Fibroblast of lung (primary cell): ENCODE measurements around the gene BBS5. TPM values are rescaled to one million over a fixed set of nuclear protein-coding genes. Genes with fewer than 3 reads are reported as not detected.
"Not testable (repeated sequence)": the region's sequence is repeated elsewhere in the genome, so short reads cannot be mapped to it uniquely, and the experiment has no call there.

Source experiments
- DNase-seq, 2 donors: peaks; one replicate each; pipeline versions ENCODE4 v3.0.0 to v3.0.0-alpha.2; 2010; ENCODE audit warnings: low read depth in 2 of 2
- H2AFZ ChIP-seq: 2 replicates; pipeline ENCODE4 v1.5.1; 2012; ENCODE audit warnings: low read length, control low read depth, inconsistent platforms
- H3K27ac ChIP-seq: 2 replicates; pipeline ENCODE4 v1.5.1; 2011; ENCODE audit warnings: low read length, control low read depth; ENCODE audit not compliant: insufficient read depth
- H3K27me3 ChIP-seq: 2 replicates; pipeline ENCODE4 v1.5.1; 2011; ENCODE audit warnings: mild to moderate bottlenecking, low read length; ENCODE audit not compliant: control insufficient read depth, insufficient read depth
- H3K36me3 ChIP-seq: 2 replicates; pipeline ENCODE4 v1.5.1; 2011; ENCODE audit warnings: low read length; ENCODE audit not compliant: control insufficient read depth, insufficient read depth
- H3K4me1 ChIP-seq: 2 replicates; pipeline ENCODE4 v1.5.1; 2011; ENCODE audit warnings: low read length; ENCODE audit not compliant: control insufficient read depth, insufficient read depth; ENCODE audit errors: extremely low read depth
- H3K4me2 ChIP-seq: 2 replicates; pipeline ENCODE4 v1.5.1; 2011; ENCODE audit warnings: low read length, control low read depth; ENCODE audit not compliant: insufficient read depth; ENCODE audit errors: extremely low read depth
- H3K4me3 ChIP-seq, 4 experiments: fragments of 200-600 bp in 1 of 4; sonication (generic) in 1 of 4; replicated peaks in 1 of 4; 2 replicates each; pipeline ENCODE4 v1.5.1; 2011 to 2016; ENCODE audit warnings: low read length in 4 of 4, low read depth in 3 of 4, mild to moderate bottlenecking in 3 of 4, control low read depth in 2 of 4, inconsistent platforms in 1 of 4, mixed read lengths in 1 of 4; ENCODE audit not compliant: insufficient read depth in 1 of 4; ENCODE audit errors: control extremely low read depth in 1 of 4
- H3K79me2 ChIP-seq: 2 replicates; pipeline ENCODE4 v1.5.1; 2012; ENCODE audit warnings: mild to moderate bottlenecking, low read length, inconsistent platforms; ENCODE audit not compliant: control insufficient read depth, insufficient read depth
- H3K9ac ChIP-seq: 2 replicates; pipeline ENCODE4 v1.5.1; 2011; ENCODE audit warnings: mild to moderate bottlenecking, low read length, control low read depth; ENCODE audit not compliant: insufficient read depth
- H3K9me3 ChIP-seq: 2 replicates; pipeline ENCODE4 v1.5.1; 2012; ENCODE audit warnings: low read depth, low read length; ENCODE audit not compliant: control insufficient read depth, insufficient read depth
- H4K20me1 ChIP-seq: 2 replicates; pipeline ENCODE4 v1.5.1; 2011; ENCODE audit warnings: low read length; ENCODE audit not compliant: control insufficient read depth, insufficient read depth; ENCODE audit errors: extremely low read depth
- CTCF ChIP-seq, 2 donors: IDR thresholded peaks in 1 of 2; conservative IDR thresholded peaks in 1 of 2; 1 replicate in 1 of 2; 2 replicates in 1 of 2; pipeline ENCODE4 v1.5.1; 2011 to 2012; ENCODE audit warnings: low read length in 2 of 2, control low read depth in 1 of 2, inconsistent platforms in 1 of 2, low read depth in 1 of 2, mild to moderate bottlenecking in 1 of 2
- EZH2 ChIP-seq: IDR thresholded peaks from 2 replicates; pipeline ENCODE4 v1.5.1; 2012; ENCODE audit warnings: low read length, control low read depth, mild to moderate bottlenecking; ENCODE audit errors: missing control alignments
- polyA plus RNA-seq, 2 donors: library from polyadenylated mRNA; depleted of rRNA in 1 of 2; stranded (reverse) in 1 of 2; unstranded in 1 of 2; fragments of >200 nt; gene quantifications; 2 replicates each; pipeline ENCODE4 v1.2.1, GENCODE V29; 2011 to 2012; ENCODE audit warnings: missing spikeins in 1 of 2
- total RNA-seq: library from RNA; depleted of rRNA; stranded (reverse); fragments of >200 nt; gene quantifications from 2 replicates; pipeline ENCODE4 v1.2.1, GENCODE V29; 2014

Gene BBS5
- total and polyA plus RNA-seq, 2 donors (not counting 1 experiment from before 2014, with no cell fraction given), result 4.6 to 7.1 TPM

GRCh38 chr2:169513926-169514325 is 34.6 kb downstream of the BBS5 start:
- no peaks in the 10 kb centered on the region for H3K36me3 ChIP-seq
- no peak overlapping the region for H3K4me2 ChIP-seq
- H4K20me1 ChIP-seq, result no peaks in the 10 kb centered on the region
- TF ChIP-seq EZH2 (no peak), CTCF (conservative IDR thresholded peaks at IDR 0.05 in 1 of 2, IDR thresholded peaks at IDR 0.05 in 1 of 2; ENCODE audit: low read depth in 1 of 2, low read length in 2 of 2) (no peak)
- no peaks in the 10 kb centered on the region for H3K79me2 ChIP-seq
- H2AFZ ChIP-seq, result no peak overlapping the region
- DNase-seq, result peak in 1 of 2 donors; percentile 49
- no peak overlapping the region for H3K4me3 ChIP-seq
- no peaks in the 10 kb centered on the region for H3K27me3 ChIP-seq
- H3K27ac ChIP-seq, result no peak overlapping the region
- no peaks in the 10 kb centered on the region for H3K9me3 ChIP-seq
- no peak overlapping the region for H3K9ac ChIP-seq
- peaks cover 8% of the 10 kb centered on the region for H3K4me1 ChIP-seq

- H3K36me3 ChIP-seq, H3K27me3 ChIP-seq, H3K9me3 ChIP-seq, H3K27ac ChIP-seq, H2AFZ ChIP-seq, H3K4me1 ChIP-seq, H3K9ac ChIP-seq, H3K79me2 ChIP-seq, H4K20me1 ChIP-seq, H3K4me2 ChIP-seq, H3K4me3 ChIP-seq, DNase-seq: not testable (repeated sequence)
These were observed 35.5 kb downstream of the BBS5 start for GRCh38 chr2:169514758-169515157.

- not testable (repeated sequence) for DNase-seq, H3K9me3 ChIP-seq, H3K79me2 ChIP-seq
These were observed 37.2 kb downstream of the BBS5 start for GRCh38 chr2:169516488-169516995.

GRCh38 chr2:169520896-169521295 is 41.6 kb downstream of the BBS5 start:
- no peak for TF ChIP-seq CTCF (conservative IDR thresholded peaks at IDR 0.05 in 1 of 2, IDR thresholded peaks at IDR 0.05 in 1 of 2; ENCODE audit: low read depth in 1 of 2, low read length in 2 of 2)
- TF ChIP-seq EZH2, result no peak
- Histone ChIP-seq H3K4me2 (no peak overlapping the region), H3K79me2 (no peaks in the 10 kb centered on the region), H4K20me1 (no peaks in the 10 kb centered on the region), H3K4me3 (no peak overlapping the region), H2AFZ (no peak overlapping the region), H3K27me3 (no peaks in the 10 kb centered on the region), H3K36me3 (no peaks in the 10 kb centered on the region), H3K27ac (no peak overlapping the region), H3K9me3 (no peaks in the 10 kb centered on the region), H3K9ac (no peak overlapping the region), H3K4me1 (no peaks in the 10 kb centered on the region)
- peak in 1 of 2 donors; percentile 49 for DNase-seq

More at GRCh38 chr2:169516488-169516995, 37.2 kb downstream of the BBS5 start:
- not testable (repeated sequence) for H3K4me3 ChIP-seq, H2AFZ ChIP-seq, H3K27me3 ChIP-seq, H3K36me3 ChIP-seq, H4K20me1 ChIP-seq, H3K27ac ChIP-seq, H3K4me2 ChIP-seq, H3K9ac ChIP-seq, H3K4me1 ChIP-seq
